Vagina (tissue), 2 donors: ENCODE results near the gene FAM200B.

Source experiments
- POLR2A ChIP-seq, 2 donors: fragments of 450-650 bp; IDR thresholded peaks; one replicate each; pipeline ENCODE4 v1.6.1; 2017; ENCODE audit warnings: antibody characterized with exemption in 2 of 2, mild to moderate bottlenecking in 2 of 2, moderate library complexity in 2 of 2
- POLR2AphosphoS5 ChIP-seq, 2 donors: sonication (generic); formaldehyde crosslinking; IDR thresholded peaks; one replicate each; pipeline ENCODE4 v1.9.0; 2017; ENCODE audit warnings: antibody characterized with exemption in 2 of 2, mild to moderate bottlenecking in 2 of 2, low read depth in 1 of 2; ENCODE audit not compliant: insufficient read depth in 1 of 2
- TF ChIP-seq, protein P1 (sequence below), 3 experiments: fragments of 450-650 bp in 2 of 3; fragments of 200-600 bp in 1 of 3; sonication (generic) in 1 of 3; IDR thresholded peaks; one replicate each; pipeline ENCODE4 v1.5.1; 2017 to 2019; ENCODE audit warnings: antibody characterized with exemption in 3 of 3, mild to moderate bottlenecking in 2 of 3, moderate library complexity in 2 of 3

- TF ChIP-seq, protein P1, sequence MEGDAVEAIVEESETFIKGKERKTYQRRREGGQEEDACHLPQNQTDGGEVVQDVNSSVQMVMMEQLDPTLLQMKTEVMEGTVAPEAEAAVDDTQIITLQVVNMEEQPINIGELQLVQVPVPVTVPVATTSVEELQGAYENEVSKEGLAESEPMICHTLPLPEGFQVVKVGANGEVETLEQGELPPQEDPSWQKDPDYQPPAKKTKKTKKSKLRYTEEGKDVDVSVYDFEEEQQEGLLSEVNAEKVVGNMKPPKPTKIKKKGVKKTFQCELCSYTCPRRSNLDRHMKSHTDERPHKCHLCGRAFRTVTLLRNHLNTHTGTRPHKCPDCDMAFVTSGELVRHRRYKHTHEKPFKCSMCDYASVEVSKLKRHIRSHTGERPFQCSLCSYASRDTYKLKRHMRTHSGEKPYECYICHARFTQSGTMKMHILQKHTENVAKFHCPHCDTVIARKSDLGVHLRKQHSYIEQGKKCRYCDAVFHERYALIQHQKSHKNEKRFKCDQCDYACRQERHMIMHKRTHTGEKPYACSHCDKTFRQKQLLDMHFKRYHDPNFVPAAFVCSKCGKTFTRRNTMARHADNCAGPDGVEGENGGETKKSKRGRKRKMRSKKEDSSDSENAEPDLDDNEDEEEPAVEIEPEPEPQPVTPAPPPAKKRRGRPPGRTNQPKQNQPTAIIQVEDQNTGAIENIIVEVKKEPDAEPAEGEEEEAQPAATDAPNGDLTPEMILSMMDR (IDR thresholded peaks at IDR 0.05): no peak
- no peak for TF ChIP-seq POLR2AphosphoS5 (IDR thresholded peaks at IDR 0.05; ENCODE audit: insufficient read depth in 1 of 2, low read depth in 1 of 2)
- TF ChIP-seq POLR2A (IDR thresholded peaks at IDR 0.05): no peak
These were observed 22.8 kb upstream of the FAM200B start for GRCh38 chr4:15658781-15659180.
